Measurements from ENCODE around the gene SIRPA.

Gene SIRPA

GRCh38 chr20:1867495-1868260 lies 27.5 kb upstream of the SIRPA start:
- DNase-seq (ENCODE audit: extremely low read depth, low read depth), result no peak
- no peak for TF ChIP-seq CTCF (IDR thresholded peaks at IDR 0.05; ENCODE audit: low read depth, low read length, missing control alignments)
- no peak overlapping the region for H3K4me3 ChIP-seq (replicated peaks; ENCODE audit: low read depth, low read length)

GRCh38 chr20:1868856-1869255 lies 26.4 kb upstream of the SIRPA start:
- DNase-seq (ENCODE audit: extremely low read depth, low read depth), result no peak

GRCh38 chr20:1870323-1870722 lies 24.9 kb upstream of the SIRPA start:
- H3K4me3 ChIP-seq (replicated peaks; ENCODE audit: low read depth, low read length), result no peak overlapping the region
- DNase-seq (ENCODE audit: extremely low read depth, low read depth), result no peak
- TF ChIP-seq CTCF (IDR thresholded peaks at IDR 0.05; ENCODE audit: low read depth, low read length, missing control alignments), result no peak

More at GRCh38 chr20:1868856-1869255, 26.4 kb upstream of the SIRPA start:
- no peak overlapping the region for H3K4me3 ChIP-seq (replicated peaks; ENCODE audit: low read depth, low read length)
- TF ChIP-seq CTCF (IDR thresholded peaks at IDR 0.05; ENCODE audit: low read depth, low read length, missing control alignments), result no peak

DNA sequence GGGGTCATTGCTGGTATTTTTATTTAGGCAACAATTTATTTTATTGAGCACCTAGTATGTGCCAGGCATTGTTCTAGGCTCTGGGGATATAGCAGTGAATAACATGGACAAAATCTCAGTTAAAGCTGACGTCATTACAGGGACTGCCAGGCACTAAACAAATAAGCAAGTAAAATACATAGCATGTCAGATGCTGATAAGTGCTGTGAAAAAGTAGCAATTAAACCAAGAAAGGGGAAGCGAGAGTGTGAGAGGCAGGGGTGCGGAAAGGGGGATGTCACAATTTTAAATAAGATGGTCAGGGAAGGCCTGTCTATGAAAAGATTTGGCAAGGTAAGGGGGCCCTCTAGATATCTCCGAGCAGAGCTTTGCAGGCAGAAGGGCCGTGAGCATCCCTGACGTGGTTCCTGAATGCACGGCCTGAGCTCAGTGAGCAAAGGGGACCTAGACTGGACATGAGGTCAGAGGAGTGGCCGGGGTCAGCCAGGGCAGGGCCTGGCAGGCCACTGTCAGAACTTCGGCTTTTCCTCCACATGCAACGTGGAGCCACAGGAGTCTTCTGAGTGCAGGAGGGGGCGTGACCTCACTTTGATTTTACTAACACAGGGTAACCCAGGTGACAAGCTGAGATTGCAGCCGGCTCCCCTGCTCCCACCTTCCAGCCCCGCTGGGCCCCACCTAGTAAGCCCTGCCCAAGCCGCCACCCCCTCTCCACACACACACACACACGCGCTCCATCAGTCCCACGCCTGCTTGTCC lies 24.2 kb upstream of the SIRPA start:
- no peak for TF ChIP-seq CTCF (IDR thresholded peaks at IDR 0.05; ENCODE audit: low read depth, low read length, missing control alignments)
- DNase-seq (ENCODE audit: extremely low read depth, low read depth), result no peak
- H3K4me3 ChIP-seq (replicated peaks; ENCODE audit: low read depth, low read length), result no peak overlapping the region

DNA sequence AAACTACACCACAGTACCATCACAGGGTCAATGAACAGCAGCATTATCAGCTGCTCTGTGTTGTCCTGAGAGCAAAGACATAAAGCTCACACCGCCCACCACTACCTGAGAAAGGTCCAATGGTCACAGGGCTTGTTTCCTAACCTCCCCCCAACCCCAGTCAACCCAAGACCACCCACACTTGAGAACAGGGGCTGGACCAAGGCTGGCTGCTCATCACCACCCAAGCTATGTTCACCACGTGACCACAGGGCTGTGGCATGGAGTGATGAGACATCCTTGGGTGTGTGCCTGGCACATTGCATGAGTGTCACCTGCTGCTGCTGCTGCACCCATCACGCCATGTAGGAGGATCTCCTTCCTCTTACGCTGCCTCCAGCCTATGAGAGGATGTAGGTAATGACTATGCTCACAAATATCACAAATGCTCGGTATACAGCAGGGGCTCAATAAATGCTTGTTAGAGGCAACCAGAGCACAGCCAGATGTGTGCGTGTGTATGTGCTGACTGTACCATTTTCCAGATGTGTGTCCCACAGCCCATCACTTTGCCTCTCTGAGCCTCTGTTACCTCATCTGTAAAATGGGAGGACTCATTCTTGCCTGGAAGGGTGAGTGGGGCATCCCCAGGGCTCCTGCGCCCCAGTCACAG lies 23.3 kb upstream of the SIRPA start:
- no peak for DNase-seq (ENCODE audit: extremely low read depth, low read depth)
- no peak for TF ChIP-seq CTCF (IDR thresholded peaks at IDR 0.05; ENCODE audit: low read depth, low read length, missing control alignments)

GRCh38 chr20:1872459-1873097 lies 22.6 kb upstream of the SIRPA start:
- TF ChIP-seq CTCF (IDR thresholded peaks at IDR 0.05; ENCODE audit: low read depth, low read length, missing control alignments), result no peak

More for the DNA sequence above, 23.3 kb upstream of the SIRPA start:
- no peak overlapping the region for H3K4me3 ChIP-seq (replicated peaks; ENCODE audit: low read depth, low read length)

More at GRCh38 chr20:1872459-1873097, 22.6 kb upstream of the SIRPA start:
- H3K4me3 ChIP-seq (replicated peaks; ENCODE audit: low read depth, low read length), result no peak overlapping the region
- no peak for DNase-seq (ENCODE audit: extremely low read depth, low read depth)
